H1 (cell line): ENCODE measurements around the gene DSP. TPM values are rescaled to one million over a fixed set of nuclear protein-coding genes. Genes with fewer than 3 reads are reported as not detected.

ENCODE experiments used
- EZH2 ChIP-seq: fragments of 200-600 bp; sonication (generic); IDR thresholded peaks from 2 replicates; pipeline ENCODE4 v1.7.1; 2012; ENCODE audit warnings: low read depth, mild to moderate bottlenecking, moderate library complexity, low read length, inconsistent platforms; ENCODE audit not compliant: severe bottlenecking
- RFX5 ChIP-seq: IDR thresholded peaks from 2 replicates; pipeline ENCODE4 v1.6.1; 2011; ENCODE audit warnings: low read depth, low read length, improper control_type of control experiment, borderline replicate concordance
- SUZ12 ChIP-seq: fragments of 200-600 bp; sonication (generic); IDR thresholded peaks from 2 replicates; pipeline ENCODE4 v1.6.1; 2012; ENCODE audit warnings: mild to moderate bottlenecking, inconsistent platforms, low read length, moderate library complexity, mixed read lengths
- TBP ChIP-seq: IDR thresholded peaks from 2 replicates; pipeline ENCODE4 v1.6.1; 2011; ENCODE audit warnings: low read depth, low read length, improper control_type of control experiment
- TEAD4 ChIP-seq: IDR thresholded peaks from 2 replicates; pipeline ENCODE4 v1.6.1; 2012; ENCODE audit warnings: low read depth, low read length, inconsistent platforms, mixed read lengths
- polyA plus RNA-seq, 7 experiments: library from polyadenylated mRNA; depleted of rRNA in 3 of 7; stranded (reverse) in 5 of 7; unstranded in 2 of 7; fragments of >200 nt in 5 of 7; fragments of 200-250 nt in 2 of 7; gene quantifications; 1 replicate in 5 of 7; 2 replicates in 1 of 7; 4 replicates in 1 of 7; pipeline versions ENCODE4 v1.2.1 to v1.2.3, GENCODE V29; 2011 to 2013; ENCODE audit warnings: missing spikeins in 2 of 7, mixed read lengths in 2 of 7
- total RNA-seq: library from RNA; stranded (reverse); fragmentation: NEBNext Ultra II Directional; extraction: Animal tissue kit (Norgen Biotek cat#: 25700); gene quantifications from 2 replicates; pipeline ENCODE4 v1.2.1, GENCODE V29; 2021
- TF ChIP-seq, protein P1 (sequence below): IDR thresholded peaks from 2 replicates; pipeline ENCODE4 v1.6.1; 2012; ENCODE audit warnings: inconsistent platforms

DSP gene
- total and polyA plus RNA-seq, 2 of the 8 experiments (the other 6 are each of a cell fraction or from before 2014, with no cell fraction given) = 14.3 to 48.5 TPM

DNA sequence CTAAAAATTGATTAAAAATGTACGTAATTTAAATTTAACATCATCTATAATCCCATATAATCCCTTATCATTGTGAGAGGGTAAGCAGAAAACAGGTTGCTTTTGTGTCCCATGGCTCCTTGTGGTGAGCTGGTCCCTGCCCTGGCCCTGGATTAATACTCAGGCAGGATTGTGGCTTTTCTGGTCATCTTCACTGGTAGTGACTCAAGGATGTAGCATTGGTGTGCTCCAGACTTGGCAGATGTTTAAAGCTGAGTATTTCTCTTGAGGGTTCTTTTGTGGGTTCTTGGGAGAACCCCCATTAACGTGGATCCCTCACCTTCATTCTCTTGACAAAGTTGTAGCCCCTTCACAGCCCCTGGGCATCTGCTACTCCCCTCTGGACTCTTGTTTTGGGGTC lies 87.8 kb downstream of the DSP start (continued):
- TF ChIP-seq EZH2 (no peak), TEAD4 (no peak), RFX5 (no peak), TBP (no peak), SUZ12 (no peak)
- TF ChIP-seq, protein P1, sequence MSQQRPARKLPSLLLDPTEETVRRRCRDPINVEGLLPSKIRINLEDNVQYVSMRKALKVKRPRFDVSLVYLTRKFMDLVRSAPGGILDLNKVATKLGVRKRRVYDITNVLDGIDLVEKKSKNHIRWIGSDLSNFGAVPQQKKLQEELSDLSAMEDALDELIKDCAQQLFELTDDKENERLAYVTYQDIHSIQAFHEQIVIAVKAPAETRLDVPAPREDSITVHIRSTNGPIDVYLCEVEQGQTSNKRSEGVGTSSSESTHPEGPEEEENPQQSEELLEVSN = no peak
- TF ChIP-seq, all 59 proteins: peak for 0
